Activated effector memory CD4-positive, alpha-beta T cell treated with Interleukin-2 at 50 U/mL for 16 hours (primary cell): ENCODE measurements around the gene USP25.

Experiments
- DNase-seq: peaks from one replicate; pipeline ENCODE4 v3.0.0-alpha.2; 2020

Gene USP25

DNA sequence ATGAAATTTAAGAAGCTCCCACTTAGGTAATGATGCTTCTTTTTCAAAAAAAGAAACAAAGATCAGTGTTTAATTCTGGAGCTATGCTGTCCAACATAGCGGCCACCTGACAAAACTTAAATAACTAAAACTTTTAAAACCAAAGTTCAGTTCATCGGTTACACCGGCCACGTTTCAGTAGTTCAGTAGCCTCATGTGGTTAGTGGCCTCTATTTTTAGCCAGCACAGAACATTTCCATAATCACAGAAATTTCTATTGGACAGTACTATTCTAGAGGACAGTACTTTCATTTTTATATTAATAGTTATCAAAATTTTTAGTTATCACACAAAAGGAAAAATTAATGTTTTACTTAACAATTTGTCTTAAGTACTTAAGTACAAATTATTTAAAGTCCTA lies 141.0 kb downstream of the USP25 start:
- no peak for DNase-seq

DNA sequence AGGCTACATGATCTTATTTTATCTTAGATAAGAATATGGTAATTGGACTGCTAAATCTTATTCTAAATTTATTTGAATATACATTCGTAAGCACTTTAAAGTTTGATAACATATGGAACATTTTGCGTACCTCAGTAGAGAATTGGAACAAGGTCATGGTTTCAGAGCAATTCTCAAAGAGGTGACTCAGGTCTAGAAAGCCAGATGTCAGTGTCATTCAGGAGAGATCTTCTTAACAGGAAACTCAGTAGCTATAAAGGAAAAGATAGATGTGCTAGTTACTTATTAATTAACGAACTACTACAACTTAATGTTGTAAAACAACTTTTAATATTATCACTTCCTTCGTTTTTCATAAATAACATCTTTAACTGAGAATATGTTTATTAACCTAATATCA lies 142.5 kb downstream of the USP25 start:
- DNase-seq = no peak

DNA sequence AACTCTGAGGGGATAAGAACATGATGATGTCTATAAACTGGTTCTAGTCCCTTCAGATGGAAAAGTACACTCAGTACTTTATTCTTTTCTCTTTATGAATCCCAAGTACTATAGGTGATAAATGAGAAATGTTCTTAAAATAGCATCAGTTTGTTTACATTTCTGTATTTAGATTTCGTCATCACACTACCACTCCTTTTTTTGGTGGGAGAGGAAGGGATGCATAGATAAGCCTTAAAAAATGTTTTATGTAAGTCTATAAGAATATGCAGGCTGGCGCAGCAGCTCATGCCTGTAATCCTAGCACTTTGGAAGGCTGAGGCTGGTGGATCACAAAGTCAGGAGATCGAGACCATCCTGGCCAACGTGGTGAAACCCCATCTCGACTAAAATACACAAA lies 144.8 kb downstream of the USP25 start:
- DNase-seq = no peak

DNA sequence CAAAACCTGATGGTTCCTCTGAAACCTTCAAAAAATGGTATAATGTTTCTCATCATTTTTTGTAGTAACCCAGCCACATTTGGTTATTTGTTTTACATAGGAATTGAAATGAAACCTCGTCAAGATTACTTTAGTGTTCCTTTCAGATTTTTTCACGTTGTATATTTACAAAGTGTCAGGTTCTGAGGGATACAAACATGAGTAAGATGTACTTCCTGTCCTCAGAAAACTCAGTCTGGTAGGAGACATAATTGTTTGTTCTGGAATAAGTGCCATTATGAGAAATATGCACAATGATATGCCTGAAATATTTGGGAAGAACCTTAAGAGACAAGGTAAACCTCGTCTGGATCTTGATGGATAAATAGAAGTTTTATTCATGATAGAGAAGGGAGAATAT lies 145.5 kb downstream of the USP25 start:
- no peak for DNase-seq

DNA sequence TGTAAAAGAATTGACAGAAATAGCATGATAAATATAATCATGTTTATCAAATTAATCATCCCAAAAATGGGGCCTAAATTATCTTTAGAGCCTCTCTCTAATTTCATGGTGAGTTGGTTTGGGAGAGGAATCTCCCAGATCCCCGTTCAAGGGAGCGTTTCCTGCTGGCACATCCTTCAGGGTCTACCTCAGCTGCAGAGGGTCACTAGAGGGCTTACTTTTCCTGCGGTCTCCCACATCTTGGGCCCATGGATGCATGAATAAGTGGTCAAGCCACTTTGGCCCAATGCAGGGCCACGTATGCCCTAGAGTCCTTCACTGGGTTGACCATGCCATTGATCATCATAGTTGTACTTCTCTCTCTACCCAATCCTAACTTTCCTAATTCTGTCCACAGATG lies 164.1 kb downstream of the USP25 start:
- no peak for DNase-seq

DNA sequence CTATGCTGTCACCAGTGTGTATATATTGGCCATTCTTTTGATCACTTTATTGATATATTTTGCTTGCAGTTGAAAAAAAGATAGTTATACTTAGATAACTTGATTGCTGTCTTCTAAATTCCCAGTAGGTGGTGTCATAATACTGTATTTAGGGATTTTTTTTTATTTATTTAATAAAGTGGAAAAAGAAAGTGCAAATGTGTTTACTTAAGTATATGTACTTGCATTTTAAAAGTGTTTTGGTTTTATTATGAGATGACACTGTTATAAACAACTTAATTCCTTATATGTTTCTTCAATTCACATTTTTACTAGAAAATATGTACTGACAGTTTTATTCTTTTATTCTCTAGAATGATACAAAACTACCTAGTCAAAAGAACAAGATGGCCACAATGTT lies 164.8 kb downstream of the USP25 start:
- DNase-seq = no peak

DNA sequence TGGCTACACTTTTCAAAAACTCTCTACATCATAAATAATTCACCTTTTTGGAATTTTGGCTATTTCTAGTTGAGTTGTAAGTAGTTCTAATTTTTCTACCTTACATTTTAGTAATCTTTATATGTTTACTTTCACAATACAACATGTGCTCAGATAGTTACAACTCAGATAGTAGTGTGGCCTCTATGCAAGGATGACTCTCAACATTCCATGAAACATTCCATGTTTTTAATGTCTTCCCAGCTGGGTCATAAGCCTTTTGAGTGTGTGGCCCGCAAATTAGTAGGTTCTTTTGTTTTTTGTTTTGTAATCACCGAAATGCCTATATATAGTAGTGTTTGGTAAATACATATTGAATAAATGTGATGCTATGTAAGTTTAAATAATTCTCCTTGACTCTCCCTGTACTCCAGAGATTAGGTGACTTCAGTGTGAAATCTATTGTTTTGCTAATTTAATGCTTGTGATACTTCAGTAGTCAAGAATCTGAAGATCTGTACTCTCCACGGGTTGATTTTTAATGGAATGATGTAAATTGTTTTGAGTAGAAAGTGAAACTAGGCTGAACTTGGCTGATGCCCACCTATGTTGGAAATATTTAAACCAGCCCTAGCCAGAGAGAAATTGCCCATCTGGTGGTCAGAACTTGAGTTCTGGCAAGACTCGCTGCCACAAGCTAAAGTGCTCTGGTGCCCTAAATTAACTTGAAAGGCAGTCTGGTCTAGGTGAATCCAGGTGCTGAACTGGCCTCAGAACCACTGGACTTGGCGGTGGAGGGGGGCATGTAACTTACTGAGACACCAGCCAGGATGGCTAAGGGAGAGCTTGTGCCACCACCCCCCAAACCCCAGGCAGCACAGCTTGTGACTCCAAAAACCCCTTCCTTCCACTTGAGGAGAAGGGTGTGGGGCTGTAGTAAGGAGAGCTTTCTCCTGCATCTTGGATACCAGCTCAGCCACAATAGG lies 165.6 kb downstream of the USP25 start:
- no peak for DNase-seq

DNA sequence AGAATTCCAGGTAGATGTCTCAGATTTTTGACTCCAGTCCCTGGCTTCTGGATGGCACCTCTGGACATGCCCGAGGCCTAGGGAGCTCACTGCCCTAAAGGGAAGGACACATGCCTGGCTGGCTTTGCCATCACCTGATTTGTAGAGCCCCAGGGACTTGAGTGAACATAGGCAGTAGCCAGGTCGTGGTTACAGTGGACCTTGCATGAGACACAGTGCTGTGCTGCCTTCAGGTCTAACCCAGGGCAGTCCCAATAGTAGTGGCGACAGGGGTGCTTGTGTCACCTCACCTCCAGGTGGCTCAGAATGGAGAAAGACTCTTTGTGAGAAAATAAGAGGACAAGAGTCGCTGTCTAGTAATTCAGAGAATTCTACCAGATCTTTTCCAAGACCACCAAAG lies 166.7 kb downstream of the USP25 start:
- DNase-seq = no peak

DNA sequence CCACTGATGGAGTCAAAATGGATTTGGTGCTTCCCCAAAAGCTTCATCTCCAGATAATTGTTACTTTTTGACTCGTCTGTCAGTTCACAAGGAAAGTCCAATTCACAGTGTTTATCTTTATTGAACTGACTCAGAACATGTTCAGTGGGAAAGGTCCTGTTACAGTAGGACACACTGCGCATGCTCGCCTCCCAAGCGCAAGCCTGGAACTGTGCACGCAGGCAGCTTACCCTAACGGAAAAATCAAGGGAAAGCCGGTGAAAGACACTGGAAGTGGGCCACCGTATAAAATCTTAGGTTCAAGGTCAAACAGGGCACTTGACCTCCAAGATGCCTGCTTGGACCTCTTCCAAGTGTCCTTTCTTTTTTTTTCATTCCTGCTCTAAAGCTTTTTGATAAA lies 174.6 kb downstream of the USP25 start:
- no peak for DNase-seq

DNA sequence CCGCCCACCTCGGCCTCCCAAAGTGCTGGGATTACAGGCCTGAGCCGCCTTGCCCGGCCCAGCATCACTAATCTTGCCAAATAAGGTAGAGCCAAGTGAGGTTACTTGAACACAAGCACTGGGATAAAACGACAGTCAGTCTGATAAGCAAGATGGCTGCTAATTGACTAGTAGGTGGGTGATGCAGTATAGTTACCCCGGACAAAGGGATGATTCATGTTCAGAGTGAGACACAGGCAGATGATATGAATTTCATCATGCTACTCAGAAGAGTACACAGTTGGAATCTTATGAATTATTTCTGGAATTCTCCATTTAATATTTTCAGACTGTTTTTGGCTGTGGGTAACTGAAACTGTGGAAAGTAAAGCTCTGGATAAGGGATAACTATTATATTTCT lies 178.4 kb downstream of the USP25 start:
- no peak for DNase-seq

DNA sequence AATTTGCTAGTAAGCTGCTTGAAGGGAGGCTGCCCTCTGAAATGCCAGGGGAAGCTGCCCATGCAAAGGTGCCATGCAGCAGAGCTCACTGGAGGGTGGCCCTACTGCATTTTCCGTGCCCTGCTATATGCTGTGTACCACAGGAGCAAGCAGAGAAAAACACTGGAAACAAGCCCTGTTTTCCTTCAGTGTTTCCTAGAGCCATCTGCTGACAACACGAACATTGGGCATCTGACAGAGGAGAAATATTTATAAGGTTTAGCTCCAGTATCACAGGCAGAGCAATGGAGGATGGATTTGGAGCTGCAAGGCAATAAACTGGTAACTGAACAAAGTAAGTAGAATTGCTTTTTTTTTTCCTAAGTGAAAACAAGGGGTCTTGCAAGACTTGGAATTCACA lies 198.4 kb downstream of the USP25 start:
- DNase-seq = no peak

DNA sequence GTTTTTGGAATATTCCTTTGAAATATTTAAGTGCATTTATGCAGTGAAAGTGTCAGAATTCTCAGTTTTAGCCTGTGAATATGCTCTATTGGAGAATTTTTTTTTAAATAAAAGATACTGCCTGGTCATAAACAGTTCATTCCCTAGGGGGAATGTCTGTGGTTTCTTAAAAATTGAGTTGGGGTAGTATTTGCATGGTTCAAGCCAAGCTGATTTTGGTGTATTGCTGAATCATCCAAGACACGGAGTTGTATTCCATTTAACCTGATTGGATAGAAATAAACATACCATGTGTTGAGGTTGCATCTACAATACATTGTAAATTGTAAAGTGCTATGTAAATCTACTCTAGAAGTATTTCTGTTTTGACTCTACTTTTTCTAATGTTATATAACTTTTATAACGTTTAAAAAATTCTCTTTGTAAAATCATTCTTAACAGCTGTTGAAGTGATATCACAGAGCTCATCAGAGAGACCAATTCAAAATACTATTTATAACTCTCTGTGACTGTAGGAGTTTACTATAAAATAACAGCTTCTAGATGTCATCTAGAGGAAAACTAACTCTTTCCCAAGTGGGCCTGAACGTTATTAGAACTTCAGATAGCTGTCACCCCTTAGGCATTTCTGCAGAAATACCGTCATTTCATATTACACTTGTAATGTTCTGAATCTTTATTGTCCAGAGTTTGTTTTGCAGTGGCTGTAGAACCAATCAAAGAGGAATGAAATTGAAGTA lies 199.1 kb downstream of the USP25 start:
- DNase-seq = no peak

DNA sequence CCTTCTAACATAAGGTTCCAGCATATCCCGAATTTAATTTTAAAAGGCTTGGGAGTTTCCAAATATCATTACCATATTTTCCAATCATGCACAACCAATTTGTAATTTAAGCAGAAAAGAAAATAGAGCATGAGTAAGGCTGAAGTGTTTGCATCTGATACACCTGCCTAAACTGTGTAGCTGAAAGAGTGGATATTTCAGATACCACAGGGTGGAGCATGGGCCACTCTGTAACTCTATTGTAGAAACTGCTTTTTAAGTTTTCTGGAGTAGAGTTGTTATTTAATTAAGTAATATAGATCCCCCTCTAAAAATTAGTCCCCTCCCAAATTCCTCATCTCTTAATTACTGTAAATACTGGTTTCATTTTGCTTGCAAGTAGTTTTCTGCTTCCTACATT lies 199.8 kb downstream of the USP25 start:
- DNase-seq = no peak
